GM23338 (cell line): ENCODE measurements around the gene FAM168B.

Source experiments
- CREB1 ChIP-seq: fragments of 250-450 bp; sonication (Bioruptor Pico); IDR thresholded peaks from 2 replicates; pipeline ENCODE4 v1.5.0; 2020; ENCODE audit warnings: low read depth, mild to moderate bottlenecking, moderate library complexity
- EZH2 ChIP-seq: fragments of 200-600 bp; sonication (generic); IDR thresholded peaks from one replicate; pipeline ENCODE4 v1.8.0; 2017; ENCODE audit warnings: antibody characterized with exemption, mild to moderate bottlenecking, low read depth; ENCODE audit not compliant: unreplicated experiment
- EZH2phosphoT487 ChIP-seq: fragments of 200-600 bp; sonication (generic); IDR thresholded peaks from one replicate; pipeline ENCODE4 v1.8.1; 2018; ENCODE audit warnings: antibody characterized with exemption; ENCODE audit not compliant: unreplicated experiment
- JUNB ChIP-seq: IDR thresholded peaks from one replicate; pipeline ENCODE4 v1.6.1; 2016; ENCODE audit warnings: antibody characterized with exemption; ENCODE audit not compliant: unreplicated experiment
- POLR2AphosphoS5 ChIP-seq: IDR thresholded peaks from 2 replicates; pipeline ENCODE4 v1.6.1; 2016; ENCODE audit warnings: antibody characterized with exemption, low read depth
- STAT1 ChIP-seq: IDR thresholded peaks from one replicate; pipeline ENCODE4 v1.6.1; 2016; ENCODE audit warnings: antibody characterized with exemption; ENCODE audit not compliant: unreplicated experiment
- ZNF114 ChIP-seq: fragments of 250-450 bp; sonication (Bioruptor Pico); IDR thresholded peaks from 2 replicates; pipeline ENCODE4 v1.5.0; 2020; ENCODE audit warnings: mild to moderate bottlenecking, moderate library complexity
- TF ChIP-seq, protein P1 (sequence below), 2 experiments: fragments of 200-600 bp in 1 of 2; sonication (generic) in 1 of 2; conservative IDR thresholded peaks; 2 replicates each; pipeline versions ENCODE4 v1.5.1 to v1.6.1; 2016 to 2017; ENCODE audit warnings: antibody characterized with exemption in 2 of 2, low read depth in 2 of 2, mild to moderate bottlenecking in 2 of 2, moderate library complexity in 1 of 2
- TF ChIP-seq, protein P2 (sequence below): IDR thresholded peaks from 2 replicates; pipeline ENCODE4 v1.6.1; 2016; ENCODE audit warnings: antibody characterized with exemption
- TF ChIP-seq, protein P3 (sequence below): IDR thresholded peaks from one replicate; pipeline ENCODE4 v1.6.1; 2018; ENCODE audit warnings: antibody characterized with exemption; ENCODE audit not compliant: unreplicated experiment

GRCh38 chr2:131031431-131031841 lies 61.8 kb downstream of the FAM168B start:
- TF ChIP-seq, protein P1, sequence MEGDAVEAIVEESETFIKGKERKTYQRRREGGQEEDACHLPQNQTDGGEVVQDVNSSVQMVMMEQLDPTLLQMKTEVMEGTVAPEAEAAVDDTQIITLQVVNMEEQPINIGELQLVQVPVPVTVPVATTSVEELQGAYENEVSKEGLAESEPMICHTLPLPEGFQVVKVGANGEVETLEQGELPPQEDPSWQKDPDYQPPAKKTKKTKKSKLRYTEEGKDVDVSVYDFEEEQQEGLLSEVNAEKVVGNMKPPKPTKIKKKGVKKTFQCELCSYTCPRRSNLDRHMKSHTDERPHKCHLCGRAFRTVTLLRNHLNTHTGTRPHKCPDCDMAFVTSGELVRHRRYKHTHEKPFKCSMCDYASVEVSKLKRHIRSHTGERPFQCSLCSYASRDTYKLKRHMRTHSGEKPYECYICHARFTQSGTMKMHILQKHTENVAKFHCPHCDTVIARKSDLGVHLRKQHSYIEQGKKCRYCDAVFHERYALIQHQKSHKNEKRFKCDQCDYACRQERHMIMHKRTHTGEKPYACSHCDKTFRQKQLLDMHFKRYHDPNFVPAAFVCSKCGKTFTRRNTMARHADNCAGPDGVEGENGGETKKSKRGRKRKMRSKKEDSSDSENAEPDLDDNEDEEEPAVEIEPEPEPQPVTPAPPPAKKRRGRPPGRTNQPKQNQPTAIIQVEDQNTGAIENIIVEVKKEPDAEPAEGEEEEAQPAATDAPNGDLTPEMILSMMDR (conservative IDR thresholded peaks at IDR 0.05; ENCODE audit: low read depth in 2 of 2) = no peak
- no peak for TF ChIP-seq EZH2phosphoT487
- no peak for TF ChIP-seq CREB1
- no peak for TF ChIP-seq POLR2AphosphoS5
- TF ChIP-seq, protein P2, sequence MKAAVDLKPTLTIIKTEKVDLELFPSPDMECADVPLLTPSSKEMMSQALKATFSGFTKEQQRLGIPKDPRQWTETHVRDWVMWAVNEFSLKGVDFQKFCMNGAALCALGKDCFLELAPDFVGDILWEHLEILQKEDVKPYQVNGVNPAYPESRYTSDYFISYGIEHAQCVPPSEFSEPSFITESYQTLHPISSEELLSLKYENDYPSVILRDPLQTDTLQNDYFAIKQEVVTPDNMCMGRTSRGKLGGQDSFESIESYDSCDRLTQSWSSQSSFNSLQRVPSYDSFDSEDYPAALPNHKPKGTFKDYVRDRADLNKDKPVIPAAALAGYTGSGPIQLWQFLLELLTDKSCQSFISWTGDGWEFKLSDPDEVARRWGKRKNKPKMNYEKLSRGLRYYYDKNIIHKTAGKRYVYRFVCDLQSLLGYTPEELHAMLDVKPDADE = no peak
- no peak for TF ChIP-seq JUNB
- no peak for TF ChIP-seq EZH2
- TF ChIP-seq, protein P3, sequence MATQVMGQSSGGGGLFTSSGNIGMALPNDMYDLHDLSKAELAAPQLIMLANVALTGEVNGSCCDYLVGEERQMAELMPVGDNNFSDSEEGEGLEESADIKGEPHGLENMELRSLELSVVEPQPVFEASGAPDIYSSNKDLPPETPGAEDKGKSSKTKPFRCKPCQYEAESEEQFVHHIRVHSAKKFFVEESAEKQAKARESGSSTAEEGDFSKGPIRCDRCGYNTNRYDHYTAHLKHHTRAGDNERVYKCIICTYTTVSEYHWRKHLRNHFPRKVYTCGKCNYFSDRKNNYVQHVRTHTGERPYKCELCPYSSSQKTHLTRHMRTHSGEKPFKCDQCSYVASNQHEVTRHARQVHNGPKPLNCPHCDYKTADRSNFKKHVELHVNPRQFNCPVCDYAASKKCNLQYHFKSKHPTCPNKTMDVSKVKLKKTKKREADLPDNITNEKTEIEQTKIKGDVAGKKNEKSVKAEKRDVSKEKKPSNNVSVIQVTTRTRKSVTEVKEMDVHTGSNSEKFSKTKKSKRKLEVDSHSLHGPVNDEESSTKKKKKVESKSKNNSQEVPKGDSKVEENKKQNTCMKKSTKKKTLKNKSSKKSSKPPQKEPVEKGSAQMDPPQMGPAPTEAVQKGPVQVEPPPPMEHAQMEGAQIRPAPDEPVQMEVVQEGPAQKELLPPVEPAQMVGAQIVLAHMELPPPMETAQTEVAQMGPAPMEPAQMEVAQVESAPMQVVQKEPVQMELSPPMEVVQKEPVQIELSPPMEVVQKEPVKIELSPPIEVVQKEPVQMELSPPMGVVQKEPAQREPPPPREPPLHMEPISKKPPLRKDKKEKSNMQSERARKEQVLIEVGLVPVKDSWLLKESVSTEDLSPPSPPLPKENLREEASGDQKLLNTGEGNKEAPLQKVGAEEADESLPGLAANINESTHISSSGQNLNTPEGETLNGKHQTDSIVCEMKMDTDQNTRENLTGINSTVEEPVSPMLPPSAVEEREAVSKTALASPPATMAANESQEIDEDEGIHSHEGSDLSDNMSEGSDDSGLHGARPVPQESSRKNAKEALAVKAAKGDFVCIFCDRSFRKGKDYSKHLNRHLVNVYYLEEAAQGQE = no peak
- no peak for TF ChIP-seq ZNF114 (CRISPR knock-in tag)
- no peak for TF ChIP-seq STAT1
